GM12872 (cell line): Measurements from ENCODE around the gene SMPD3.

Source experiments
- CTCF ChIP-seq: IDR thresholded peaks from 3 replicates; pipeline ENCODE4 v1.5.1; 2011; ENCODE audit warnings: low read depth, mild to moderate bottlenecking, low read length, moderate library complexity; ENCODE audit not compliant: insufficient read depth

The SMPD3 gene

GRCh38 chr16:68448360-68448970 is at the start of gene SMPD3:
Gene SMPD3 (minus strand): TSS chr16:68448508. CDS start chr16:68372181, 76,327 bp downstream.
- TF ChIP-seq CTCF = no peak

- no peak for TF ChIP-seq CTCF
Measured at GRCh38 chr16:68496689-68497088, 48.4 kb upstream of the SMPD3 start.

GRCh38 chr16:68493412-68494070 is 45.2 kb upstream of the SMPD3 start:
- TF ChIP-seq CTCF = no peak

GRCh38 chr16:68492543-68493411 is 44.5 kb upstream of the SMPD3 start:
- no peak for TF ChIP-seq CTCF

- no peak for TF ChIP-seq CTCF
Measured at GRCh38 chr16:68492151-68492542, 43.8 kb upstream of the SMPD3 start.

GRCh38 chr16:68491576-68491950 is 43.3 kb upstream of the SMPD3 start:
- no peak for TF ChIP-seq CTCF

- TF ChIP-seq CTCF = no peak
Measured at GRCh38 chr16:68490829-68491575, 42.7 kb upstream of the SMPD3 start.
